ENCODE results near the gene KYAT1.

Gene KYAT1

GRCh38 chr9:128908372-128908771 lies 26.6 kb upstream of the KYAT1 start:
- DNase-seq (ENCODE audit: low spot score) = no peak

- DNase-seq (ENCODE audit: low spot score) = no peak
Observed at GRCh38 chr9:128906741-128907140, 25.0 kb upstream of the KYAT1 start.

- no peak for DNase-seq (ENCODE audit: low spot score)
Observed at GRCh38 chr9:128905964-128906363, 24.2 kb upstream of the KYAT1 start.

GRCh38 chr9:128903871-128904620 lies 22.3 kb upstream of the KYAT1 start:
- no peak for DNase-seq (ENCODE audit: low spot score)

GRCh38 chr9:128903079-128903461 lies 21.3 kb upstream of the KYAT1 start:
- no peak for DNase-seq (ENCODE audit: low spot score)

- peak; percentile 90 for DNase-seq (ENCODE audit: low spot score)
Observed at GRCh38 chr9:128902351-128903078, 20.8 kb upstream of the KYAT1 start.

- no peak for DNase-seq (ENCODE audit: low spot score)
Observed at GRCh38 chr9:128901822-128902221, 20.1 kb upstream of the KYAT1 start.

- DNase-seq (ENCODE audit: low spot score) = no peak
Observed at GRCh38 chr9:128901379-128901778, 19.6 kb upstream of the KYAT1 start.

GRCh38 chr9:128899566-128900322 lies 18.0 kb upstream of the KYAT1 start:
- DNase-seq (ENCODE audit: low spot score) = no peak

GRCh38 chr9:128898845-128899565 lies 17.3 kb upstream of the KYAT1 start:
- DNase-seq (ENCODE audit: low spot score) = no peak

GRCh38 chr9:128898382-128898781 lies 16.6 kb upstream of the KYAT1 start:
- no peak for DNase-seq (ENCODE audit: low spot score)

GRCh38 chr9:128895556-128895955 lies 13.8 kb upstream of the KYAT1 start:
- no peak for DNase-seq (ENCODE audit: low spot score)

GRCh38 chr9:128894764-128895163 lies 13.0 kb upstream of the KYAT1 start:
- peak; percentile 31 for DNase-seq (ENCODE audit: low spot score)

- no peak for DNase-seq (ENCODE audit: low spot score)
Observed at GRCh38 chr9:128893354-128893753, 11.6 kb upstream of the KYAT1 start.

- DNase-seq (ENCODE audit: low spot score) = no peak
Observed at GRCh38 chr9:128892221-128892921, 10.6 kb upstream of the KYAT1 start.

- no peak for DNase-seq (ENCODE audit: low spot score)
Observed at GRCh38 chr9:128891321-128892220, 9.8 kb upstream of the KYAT1 start.

- DNase-seq (ENCODE audit: low spot score) = no peak
Observed at GRCh38 chr9:128887914-128888350, 6.2 kb upstream of the KYAT1 start.

GRCh38 chr9:128887049-128887448 lies 5.3 kb upstream of the KYAT1 start:
- no peak for DNase-seq (ENCODE audit: low spot score)

- DNase-seq (ENCODE audit: low spot score) = no peak
Observed at GRCh38 chr9:128886211-128886891, 4.6 kb upstream of the KYAT1 start.

- DNase-seq (ENCODE audit: low spot score) = no peak
Observed at GRCh38 chr9:128885798-128886197, 4.0 kb upstream of the KYAT1 start.

All from activated CD4-positive, alpha-beta T cell treated with anti-CD3 and anti-CD28 coated beads, Interleukin-2, Interleukin-4, amounts not matched to agents 100 ng/mL and 50 ng/mL, durations not matched to agents 16 hours and 8 hours (primary cell).